HG03103 (cell line): Measurements from ENCODE around the gene TAX1BP1.

Source experiments
- ATAC-seq: cut with Tn5 transposase; IDR thresholded peaks from one replicate; pipeline ENCODE4 v1.9.1; 2021; ENCODE audit warnings: low read depth; ENCODE audit not compliant: unreplicated experiment

Gene TAX1BP1

GRCh38 chr7:27873981-27874957, 134.3 kb downstream of the TAX1BP1 start:
- ATAC-seq = no peak

GRCh38 chr7:27875061-27875460, 135.1 kb downstream of the TAX1BP1 start:
- ATAC-seq = no peak

- ATAC-seq = no peak
These were observed 135.9 kb downstream of the TAX1BP1 start for GRCh38 chr7:27875832-27876231.

GRCh38 chr7:27876756-27877155, 136.8 kb downstream of the TAX1BP1 start:
- ATAC-seq = no peak
